Measurements from ENCODE around the gene SPATC1L. TPM values are rescaled to one million over a fixed set of nuclear protein-coding genes. Genes with fewer than 3 reads are reported as not detected.
"Not testable (repeated sequence)": the region's sequence is repeated elsewhere in the genome, so short reads cannot be mapped to it uniquely, and the experiment has no call there.

SPATC1L gene
- total and polyA plus RNA-seq, 2 donors (not counting 1 experiment from before 2014, with no cell fraction given), result 11.4 to 15.4 TPM

- H2AFZ ChIP-seq (ENCODE audit: insufficient read depth, low read depth, low read length, poor library complexity, severe bottlenecking), result no peak overlapping the region
- H3K79me2 ChIP-seq (ENCODE audit: control insufficient read depth, insufficient read depth, low read length), result no peaks in the 10 kb centered on the region
- H3K4me3 ChIP-seq (ENCODE audit: control extremely low read depth in 1 of 5, extremely low read depth in 1 of 5, insufficient read depth in 1 of 5, low read depth in 2 of 5, low read length in 4 of 5), result no peak overlapping the region
- DNase-seq, result no peak
- no peaks in the 10 kb centered on the region for H3K36me3 ChIP-seq (replicated peaks in 1 of 2; ENCODE audit: control extremely low read depth in 1 of 2, control insufficient read depth in 1 of 2, extremely low read depth in 1 of 2, insufficient read depth in 2 of 2, low read length in 1 of 2)
- H3K4me2 ChIP-seq (replicated peaks; ENCODE audit: low read depth, low read length, poor library complexity, severe bottlenecking), result no peak overlapping the region
- no peaks in the 10 kb centered on the region for H3K27me3 Mint-ChIP-seq
- H3K4me1 Mint-ChIP-seq, result peaks cover 8% of the 10 kb centered on the region
- no peak for ATAC-seq (ENCODE audit: low read depth)
- H3K27me3 ChIP-seq (replicated peaks in 1 of 4; ENCODE audit: control extremely low read depth in 1 of 4, control insufficient read depth in 3 of 4, insufficient read depth in 4 of 4, low read length in 3 of 4), result no peaks in the 10 kb centered on the region
- ChIA-PET POLR2A (no interaction called here), CTCF (no interaction called here)
- H3K9ac ChIP-seq (ENCODE audit: low read length), result no peak overlapping the region
- no peak overlapping the region for H3K27ac ChIP-seq (ENCODE audit: low read length in 2 of 2)
- 91% methylated on average over 6 of the region's 11 CpGs for WGBS (ENCODE audit: insufficient coverage)
- peak overlapping the region; percentile 26 for H3K27ac Mint-ChIP-seq
- no peaks in the 10 kb centered on the region for H3K9me3 ChIP-seq (ENCODE audit: control extremely low read depth in 1 of 3, control insufficient read depth in 2 of 3, insufficient read depth in 1 of 3, low read length in 2 of 3)
- TF ChIP-seq EZH2 (IDR thresholded peaks at IDR 0.05; ENCODE audit: borderline replicate concordance, insufficient read depth, low read depth, low read length, poor library complexity, severe bottlenecking), result no peak
- intact Hi-C loops (cut with micrococcal nuclease), result no loop called here
- no peaks in the 10 kb centered on the region for H4K20me1 ChIP-seq (ENCODE audit: control insufficient read depth, insufficient read depth, low read length, poor library complexity, severe bottlenecking)
- H3K4me1 ChIP-seq (ENCODE audit: control insufficient read depth in 2 of 2, insufficient read depth in 2 of 2, low read length in 2 of 2), result peaks cover 0 to 6% of the 10 kb centered on the region in 2 donors
- no peaks in the 10 kb centered on the region for H3K9me3 Mint-ChIP-seq (ENCODE audit: insufficient read depth)
- no peak overlapping the region for H3K4me3 Mint-ChIP-seq
These were observed 36.2 kb downstream of the SPATC1L start for GRCh38 chr21:46148106-46148505.

- DNase-seq; H3K4me1 Mint-ChIP-seq; intact Hi-C loops (cut with micrococcal nuclease); H3K27ac Mint-ChIP-seq; H3K4me2 ChIP-seq (replicated peaks; ENCODE audit: low read depth, low read length, poor library complexity, severe bottlenecking); H3K27ac ChIP-seq (ENCODE audit: low read length in 2 of 2); H4K20me1 ChIP-seq (ENCODE audit: control insufficient read depth, insufficient read depth, low read length, poor library complexity, severe bottlenecking); POLR2A ChIA-PET; H3K36me3 ChIP-seq (replicated peaks in 1 of 2; ENCODE audit: control extremely low read depth in 1 of 2, control insufficient read depth in 1 of 2, extremely low read depth in 1 of 2, insufficient read depth in 2 of 2, low read length in 1 of 2); H3K79me2 ChIP-seq (ENCODE audit: control insufficient read depth, insufficient read depth, low read length); CTCF ChIA-PET; H3K9ac ChIP-seq (ENCODE audit: low read length); H3K4me3 Mint-ChIP-seq; ATAC-seq (ENCODE audit: low read depth); H3K27me3 Mint-ChIP-seq; H3K27me3 ChIP-seq (replicated peaks in 1 of 4; ENCODE audit: control extremely low read depth in 1 of 4, control insufficient read depth in 3 of 4, insufficient read depth in 4 of 4, low read length in 3 of 4); H2AFZ ChIP-seq (ENCODE audit: insufficient read depth, low read depth, low read length, poor library complexity, severe bottlenecking); H3K4me3 ChIP-seq (ENCODE audit: control extremely low read depth in 1 of 5, extremely low read depth in 1 of 5, insufficient read depth in 1 of 5, low read depth in 2 of 5, low read length in 4 of 5); H3K9me3 ChIP-seq (ENCODE audit: control extremely low read depth in 1 of 3, control insufficient read depth in 2 of 3, insufficient read depth in 1 of 3, low read length in 2 of 3); H3K4me1 ChIP-seq (ENCODE audit: control insufficient read depth in 2 of 2, insufficient read depth in 2 of 2, low read length in 2 of 2); H3K9me3 Mint-ChIP-seq (ENCODE audit: insufficient read depth): not testable (repeated sequence)
- WGBS (ENCODE audit: insufficient coverage), result 64% methylated on average over 9 of the region's 12 CpGs
These were observed 36.8 kb downstream of the SPATC1L start for GRCh38 chr21:46147429-46147828.

Measured in B cell (primary cell).